ENCODE data around the gene RALGAPB.
"Not testable (repeated sequence)": the region's sequence is repeated elsewhere in the genome, so short reads cannot be mapped to it uniquely, and the experiment has no call there.

Gene RALGAPB

GRCh38 chr20:38472513-38473366 lies at the start of gene RALGAPB:
RALGAPB (plus strand) TSS chr20:38472843; CDS start chr20:38488433, 15,590 bp downstream.
- Mint-ChIP-seq H3K27ac (peak within 1 kb of the TSS; percentile 90), H3K4me1 (peaks cover 37% of the 10 kb centered on the region), H3K9me3 (no peaks in the 10 kb centered on the region), H3K4me3 (peak within 1 kb of the TSS; percentile 82), H3K36me3 (peaks cover 32% of the 10 kb centered on the region)
- DNase-seq (ENCODE audit: low spot score in 2 of 2) (peak; percentile 97 to 99), ATAC-seq (peak; percentile 94)

- Mint-ChIP-seq H3K4me1 (peaks cover 47% of the 10 kb centered on the region), H3K9me3 (no peaks in the 10 kb centered on the region), H3K4me3 (no peak overlapping the region), H3K27ac (peak overlapping the region; percentile 30), H3K36me3 (peaks cover 100% of the 10 kb centered on the region)
- DNase-seq (ENCODE audit: low spot score in 2 of 2): no peak
- ATAC-seq: no peak
These were observed 49.1 kb upstream of the RALGAPB start for GRCh38 chr20:38423541-38423940.

- no peak for ATAC-seq
- no peaks in the 10 kb centered on the region for H3K9me3 Mint-ChIP-seq
- peak overlapping the region; percentile 29 for H3K27ac Mint-ChIP-seq
- DNase-seq (ENCODE audit: low spot score in 2 of 2): no peak
- no peak overlapping the region for H3K4me3 Mint-ChIP-seq
- peaks cover 100% of the 10 kb centered on the region for H3K36me3 Mint-ChIP-seq
- peaks cover 55% of the 10 kb centered on the region for H3K4me1 Mint-ChIP-seq
These were observed 48.2 kb upstream of the RALGAPB start for GRCh38 chr20:38424401-38424800.

- H3K9me3 Mint-ChIP-seq: no peaks in the 10 kb centered on the region
- peak overlapping the region; percentile 70 for H3K27ac Mint-ChIP-seq
- no peak overlapping the region for H3K4me3 Mint-ChIP-seq
- ATAC-seq: peak; percentile 90
- peaks cover 100% of the 10 kb centered on the region for H3K36me3 Mint-ChIP-seq
- no peak for DNase-seq (ENCODE audit: low spot score in 2 of 2)
- H3K4me1 Mint-ChIP-seq: peaks cover 67% of the 10 kb centered on the region
These were observed 46.4 kb upstream of the RALGAPB start for GRCh38 chr20:38426006-38426897.

GRCh38 chr20:38427655-38428023 lies 45.0 kb upstream of the RALGAPB start:
- no peak overlapping the region for H3K4me3 Mint-ChIP-seq
- no peaks in the 10 kb centered on the region for H3K9me3 Mint-ChIP-seq
- H3K36me3 Mint-ChIP-seq: peaks cover 100% of the 10 kb centered on the region
- peaks cover 72% of the 10 kb centered on the region for H3K4me1 Mint-ChIP-seq
- no peak for DNase-seq (ENCODE audit: low spot score in 2 of 2)
- no peak for ATAC-seq
- H3K27ac Mint-ChIP-seq: peak overlapping the region; percentile 70

GRCh38 chr20:38428800-38429199 lies 43.8 kb upstream of the RALGAPB start:
- Mint-ChIP-seq H3K4me3 (no peak overlapping the region), H3K4me1 (peaks cover 80% of the 10 kb centered on the region), H3K9me3 (no peaks in the 10 kb centered on the region), H3K36me3 (peaks cover 100% of the 10 kb centered on the region), H3K27ac (peak overlapping the region; percentile 85)
- ATAC-seq: no peak
- DNase-seq (ENCODE audit: low spot score in 2 of 2): no peak

GRCh38 chr20:38429301-38429700 lies 43.3 kb upstream of the RALGAPB start:
- peak overlapping the region; percentile 85 for H3K27ac Mint-ChIP-seq
- DNase-seq (ENCODE audit: low spot score in 2 of 2): no peak
- peaks cover 84% of the 10 kb centered on the region for H3K4me1 Mint-ChIP-seq
- no peak for ATAC-seq
- H3K9me3 Mint-ChIP-seq: no peaks in the 10 kb centered on the region
- H3K4me3 Mint-ChIP-seq: no peak overlapping the region
- H3K36me3 Mint-ChIP-seq: peaks cover 100% of the 10 kb centered on the region

- Mint-ChIP-seq H3K27ac (peak overlapping the region; percentile 96), H3K9me3 (no peaks in the 10 kb centered on the region), H3K36me3 (peaks cover 96% of the 10 kb centered on the region), H3K4me3 (peak overlapping the region; percentile 91), H3K4me1 (peaks cover 74% of the 10 kb centered on the region)
- DNase-seq (ENCODE audit: low spot score in 2 of 2) (no peak), ATAC-seq (no peak)
These were observed 41.8 kb upstream of the RALGAPB start for GRCh38 chr20:38430679-38431325.

- Mint-ChIP-seq H3K9me3 (no peaks in the 10 kb centered on the region), H3K4me1 (peaks cover 59% of the 10 kb centered on the region), H3K27ac (peak overlapping the region; percentile 96), H3K4me3 (peak overlapping the region; percentile 91), H3K36me3 (peaks cover 81% of the 10 kb centered on the region)
- ATAC-seq (no peak), DNase-seq (ENCODE audit: low spot score in 2 of 2) (no peak)
These were observed 40.4 kb upstream of the RALGAPB start for GRCh38 chr20:38432292-38432691.

GRCh38 chr20:38432870-38433269 lies 39.8 kb upstream of the RALGAPB start:
- ATAC-seq; DNase-seq (ENCODE audit: low spot score in 2 of 2); H3K9me3 Mint-ChIP-seq: not testable (repeated sequence)
- H3K4me1 Mint-ChIP-seq: peaks cover 57% of the 10 kb centered on the region
- H3K27ac Mint-ChIP-seq: peak overlapping the region; percentile 96
- H3K36me3 Mint-ChIP-seq: peaks cover 76% of the 10 kb centered on the region
- peak overlapping the region; percentile 91 for H3K4me3 Mint-ChIP-seq

- DNase-seq (ENCODE audit: low spot score in 2 of 2) (no peak), ATAC-seq (no peak)
- peaks cover 51% of the 10 kb centered on the region for H3K4me1 Mint-ChIP-seq
- peak overlapping the region; percentile 91 for H3K4me3 Mint-ChIP-seq
- H3K9me3 Mint-ChIP-seq: no peaks in the 10 kb centered on the region
- peak overlapping the region; percentile 96 for H3K27ac Mint-ChIP-seq
- peaks cover 70% of the 10 kb centered on the region for H3K36me3 Mint-ChIP-seq
These were observed 39.2 kb upstream of the RALGAPB start for GRCh38 chr20:38433304-38433972.

- DNase-seq (ENCODE audit: low spot score in 2 of 2): peak; percentile 11 to 64
- Mint-ChIP-seq H3K27ac (peak overlapping the region; percentile 96), H3K4me1 (peaks cover 42% of the 10 kb centered on the region), H3K4me3 (peak overlapping the region; percentile 91), H3K9me3 (no peaks in the 10 kb centered on the region), H3K36me3 (peaks cover 61% of the 10 kb centered on the region)
- peak; percentile 51 for ATAC-seq
These were observed 38.3 kb upstream of the RALGAPB start for GRCh38 chr20:38434301-38434741.

GRCh38 chr20:38434770-38435554 lies 37.7 kb upstream of the RALGAPB start, which contains the start of gene SNHG17:
SNHG17 (minus strand) TSS chr20:38435328.
- H3K9me3 Mint-ChIP-seq: no peaks in the 10 kb centered on the region
- peak within 1 kb of the TSS; percentile 91 for H3K4me3 Mint-ChIP-seq
- ATAC-seq (peak; percentile 85), DNase-seq (ENCODE audit: low spot score in 2 of 2) (peak; percentile 87 to 94)
- H3K27ac Mint-ChIP-seq: peak within 1 kb of the TSS; percentile 96
- H3K4me1 Mint-ChIP-seq: peaks cover 36% of the 10 kb centered on the region
- peaks cover 55% of the 10 kb centered on the region for H3K36me3 Mint-ChIP-seq

GRCh38 chr20:38435555-38435939 lies 37.1 kb upstream of the RALGAPB start:
- DNase-seq (ENCODE audit: low spot score in 2 of 2) (no peak), ATAC-seq (no peak)

More at GRCh38 chr20:38435555-38435939, 37.1 kb upstream of the RALGAPB start:
- H3K4me3 Mint-ChIP-seq: peak overlapping the region; percentile 91
- peak overlapping the region; percentile 96 for H3K27ac Mint-ChIP-seq
- peaks cover 49% of the 10 kb centered on the region for H3K36me3 Mint-ChIP-seq
- H3K4me1 Mint-ChIP-seq: peaks cover 36% of the 10 kb centered on the region
- no peaks in the 10 kb centered on the region for H3K9me3 Mint-ChIP-seq

All from stimulated activated effector memory CD8-positive, alpha-beta T cell treated with anti-CD3 and anti-CD28 coated beads, Interleukin-12 subunit alpha, Interleukin-12 subunit beta, amount 100 ng/mL, for 72 hours (primary cell).